NCI-H1092 (cell line): Measurements from ENCODE around the gene STXBP1.
"Not testable (repeated sequence)": the region's sequence is repeated elsewhere in the genome, so short reads cannot be mapped to it uniquely, and the experiment has no call there.

Experiments
- DNase-seq: peaks from one replicate; lab custom pipeline; 2025; lab: John Stamatoyannopoulos, UW

The STXBP1 gene

GRCh38 chr9:127621339-127621970, 9.4 kb downstream of the STXBP1 start:
- not testable (repeated sequence) for DNase-seq

- DNase-seq: peak; percentile 5
These were observed 14.8 kb downstream of the STXBP1 start for GRCh38 chr9:127626752-127627493.

GRCh38 chr9:127627494-127627855, 15.4 kb downstream of the STXBP1 start:
- DNase-seq: no peak

- DNase-seq: no peak
These were observed 16.8 kb downstream of the STXBP1 start for GRCh38 chr9:127628758-127629467.

GRCh38 chr9:127629468-127630081, 17.5 kb downstream of the STXBP1 start:
- no peak for DNase-seq

GRCh38 chr9:127633216-127633862, 21.3 kb downstream of the STXBP1 start:
- DNase-seq: no peak

- no peak for DNase-seq
These were observed 21.9 kb downstream of the STXBP1 start for GRCh38 chr9:127634021-127634420.

- DNase-seq: no peak
These were observed 22.6 kb downstream of the STXBP1 start for GRCh38 chr9:127634698-127635097.

- no peak for DNase-seq
These were observed 23.2 kb downstream of the STXBP1 start for GRCh38 chr9:127635201-127635735.

- peak; percentile 27 for DNase-seq
These were observed 25.3 kb downstream of the STXBP1 start for GRCh38 chr9:127637322-127637847.

- DNase-seq: no peak
These were observed 28.9 kb downstream of the STXBP1 start for GRCh38 chr9:127640908-127641545.

GRCh38 chr9:127642082-127642740, 30.1 kb downstream of the STXBP1 start:
- no peak for DNase-seq

GRCh38 chr9:127644146-127644827, 32.2 kb downstream of the STXBP1 start:
- no peak for DNase-seq

- no peak for DNase-seq
These were observed 32.9 kb downstream of the STXBP1 start for GRCh38 chr9:127644943-127645342.

GRCh38 chr9:127647451-127647850, 35.4 kb downstream of the STXBP1 start:
- DNase-seq: no peak

- no peak for DNase-seq
These were observed 38.4 kb downstream of the STXBP1 start for GRCh38 chr9:127650518-127650917.

GRCh38 chr9:127651697-127652610, 39.9 kb downstream of the STXBP1 start:
- no peak for DNase-seq

GRCh38 chr9:127652733-127653132, 40.7 kb downstream of the STXBP1 start:
- DNase-seq: no peak

GRCh38 chr9:127654619-127655018, 42.5 kb downstream of the STXBP1 start:
- DNase-seq: no peak
